ENCODE measurements around the gene BFSP2.

GRCh38 chr3:133429063-133429462, 29.2 kb downstream of the BFSP2 start:
- TF ChIP-seq POLR2A (IDR thresholded peaks at IDR 0.05): no peak
- TF ChIP-seq CTCF (IDR thresholded peaks at IDR 0.05): no peak
